RKO (cell line): Measurements from ENCODE around the gene ZNF816.
A peak's percentile ranks its signal among the peaks of the same experiment; 100 is the strongest.
"Not testable (repeated sequence)": the region's sequence is repeated elsewhere in the genome, so short reads cannot be mapped to it uniquely, and the experiment has no call there.

Source experiments
- DNase-seq: peaks from one replicate; pipeline ENCODE4 v3.0.0-alpha.2; 2016; ENCODE audit warnings: low spot score

ZNF816 gene

GRCh38 chr19:52924641-52925040 is 38.0 kb downstream of the ZNF816 start:
- DNase-seq, result peak; percentile 63

GRCh38 chr19:52923778-52924593 is 38.7 kb downstream of the ZNF816 start:
- peak; percentile 89 for DNase-seq

- peak; percentile 92 for DNase-seq
These were observed 39.6 kb downstream of the ZNF816 start, which contains the start of gene ZNF888 for GRCh38 chr19:52922841-52923777. Gene ZNF888, minus strand, starts transcription at chr19:52923428. Its CDS starts 5,555 bp downstream, at chr19:52917873.

- no peak for DNase-seq
These were observed 45.1 kb downstream of the ZNF816 start for GRCh38 chr19:52917531-52917930.

- DNase-seq, result no peak
These were observed 52.0 kb downstream of the ZNF816 start for GRCh38 chr19:52910648-52911047.

GRCh38 chr19:52904052-52904780 is 58.5 kb downstream of the ZNF816 start:
- not testable (repeated sequence) for DNase-seq

GRCh38 chr19:52901842-52902241 is 60.8 kb downstream of the ZNF816 start:
- DNase-seq, result no peak
